Trophoblast cell (in vitro differentiated cells and primary cell): ENCODE results near the gene FTSJ3.

Source experiments
- DNase-seq, 2 donors: peaks; one replicate each; pipeline ENCODE4 v3.0.0-alpha.2; 2016
- H2AFZ ChIP-seq: 2 replicates; pipeline ENCODE4 v1.6.1; 2013; ENCODE audit warnings: low read length, moderate library complexity, mild to moderate bottlenecking; ENCODE audit not compliant: insufficient read depth, poor library complexity
- H2AK5ac ChIP-seq: 2 replicates; pipeline ENCODE4 v1.6.1; 2013; ENCODE audit warnings: mild to moderate bottlenecking, low read length
- H2BK120ac ChIP-seq: 2 replicates; pipeline ENCODE4 v1.6.1; 2013; ENCODE audit warnings: low read length, mild to moderate bottlenecking, moderate library complexity; ENCODE audit not compliant: insufficient read depth, poor library complexity
- H2BK12ac ChIP-seq: 2 replicates; pipeline ENCODE4 v1.6.1; 2013; ENCODE audit warnings: mild to moderate bottlenecking, low read length, moderate library complexity
- H2BK5ac ChIP-seq: 2 replicates; pipeline ENCODE4 v1.6.1; 2013; ENCODE audit warnings: low read length, low read depth, moderate library complexity, mild to moderate bottlenecking; ENCODE audit not compliant: poor library complexity
- H3K14ac ChIP-seq: 2 replicates; pipeline ENCODE4 v1.6.1; 2013; ENCODE audit warnings: mild to moderate bottlenecking, low read length
- H3K18ac ChIP-seq: 2 replicates; pipeline ENCODE4 v1.6.1; 2013; ENCODE audit warnings: mild to moderate bottlenecking, low read length
- H3K23ac ChIP-seq: 2 replicates; pipeline ENCODE4 v1.6.1; 2013; ENCODE audit warnings: low read length
- H3K27ac ChIP-seq: 2 replicates; pipeline ENCODE4 v1.5.1; 2013; ENCODE audit warnings: low read depth, mild to moderate bottlenecking, inconsistent platforms, low read length, moderate library complexity
- H3K27me3 ChIP-seq: 2 replicates; pipeline ENCODE4 v1.6.1; 2013; ENCODE audit warnings: inconsistent platforms, mild to moderate bottlenecking, low read length, moderate library complexity; ENCODE audit not compliant: insufficient read depth
- H3K36me3 ChIP-seq, 2 experiments: 1 replicate in 1 of 2; 2 replicates in 1 of 2; pipeline ENCODE4 v1.6.1; 2013; ENCODE audit warnings: low read length in 2 of 2, mild to moderate bottlenecking in 2 of 2, moderate library complexity in 1 of 2; ENCODE audit not compliant: insufficient read depth in 2 of 2, control insufficient read depth in 1 of 2
- H3K4ac ChIP-seq: 2 replicates; pipeline ENCODE4 v1.6.1; 2013; ENCODE audit warnings: low read depth, mild to moderate bottlenecking, low read length, moderate library complexity
- H3K4me1 ChIP-seq, 2 experiments: 1 replicate in 1 of 2; 2 replicates in 1 of 2; pipeline ENCODE4 v1.6.1; 2013; ENCODE audit warnings: low read length in 2 of 2, mild to moderate bottlenecking in 2 of 2, moderate library complexity in 1 of 2; ENCODE audit not compliant: insufficient read depth in 2 of 2, control insufficient read depth in 1 of 2
- H3K4me2 ChIP-seq: 2 replicates; pipeline ENCODE4 v1.6.1; 2013; ENCODE audit warnings: inconsistent platforms, mild to moderate bottlenecking, low read length, moderate library complexity
- H3K4me3 ChIP-seq: 2 replicates; pipeline ENCODE4 v1.5.1; 2013; ENCODE audit warnings: mild to moderate bottlenecking, low read depth, low read length, inconsistent platforms
- H3K79me1 ChIP-seq: one replicate; pipeline ENCODE4 v1.6.1; 2013; ENCODE audit warnings: low read length
- H3K79me2 ChIP-seq: 2 replicates; pipeline ENCODE4 v1.6.1; 2013; ENCODE audit warnings: low read length, mild to moderate bottlenecking; ENCODE audit not compliant: control insufficient read depth, insufficient read depth, poor library complexity
- H3K9ac ChIP-seq: 2 replicates; pipeline ENCODE4 v1.6.1; 2013; ENCODE audit warnings: mild to moderate bottlenecking, low read length
- H3K9me3 ChIP-seq: 2 replicates; pipeline ENCODE4 v1.6.1; 2013; ENCODE audit warnings: low read depth, mild to moderate bottlenecking, control low read depth, inconsistent platforms, low read length; ENCODE audit not compliant: insufficient read depth
- H4K12ac ChIP-seq: 2 replicates; pipeline ENCODE4 v1.6.1; 2013; ENCODE audit warnings: low read depth, mild to moderate bottlenecking, low read length, moderate library complexity
- H4K8ac ChIP-seq: 2 replicates; pipeline ENCODE4 v1.6.1; 2013; ENCODE audit warnings: low read depth, mild to moderate bottlenecking, low read length, moderate library complexity
- H4K91ac ChIP-seq: one replicate; pipeline ENCODE4 v1.6.1; 2013; ENCODE audit warnings: low read depth, mild to moderate bottlenecking, low read length, moderate library complexity
- WGBS: extraction: QIAGEN DNeasy Blood & Tissue Kit; methylation state at CpG from one replicate; pipeline ENCODE4 v1.1.7; 2013; ENCODE audit warnings: missing lambda C conversion rate; ENCODE audit not compliant: insufficient read length, insufficient coverage; ENCODE audit errors: extremely low coverage; 5-methylcytosine and 5-hydroxymethylcytosine counted together

Gene FTSJ3

GRCh38 chr17:63816123-63816522, 11.3 kb downstream of the FTSJ3 start:
- Histone ChIP-seq H3K9ac (no peak overlapping the region), H3K4me2 (no peak overlapping the region), H3K4me1 (no peaks in the 10 kb centered on the region), H3K36me3 (peaks cover 54 to 87% of the 10 kb centered on the region in 2 experiments), H4K12ac (no peak overlapping the region), H2AK5ac (no peak overlapping the region), H3K27me3 (no peaks in the 10 kb centered on the region), H2AFZ (no peak overlapping the region), H2BK12ac (no peak overlapping the region), H3K27ac (no peak overlapping the region), H3K4me3 (no peak overlapping the region), H3K14ac (no peak overlapping the region), H2BK5ac (no peak overlapping the region), H3K18ac (no peak overlapping the region), H3K4ac (no peak overlapping the region), H4K8ac (no peak overlapping the region), H3K23ac (no peak overlapping the region), H4K91ac (no peak overlapping the region), H3K79me1 (no peaks in the 10 kb centered on the region), H2BK120ac (no peak overlapping the region), H3K79me2 (no peaks in the 10 kb centered on the region), H3K9me3 (no peaks in the 10 kb centered on the region)
- no CpG with 5 or more reads among the region's 2 CpGs for WGBS
- no peak for DNase-seq

DNA sequence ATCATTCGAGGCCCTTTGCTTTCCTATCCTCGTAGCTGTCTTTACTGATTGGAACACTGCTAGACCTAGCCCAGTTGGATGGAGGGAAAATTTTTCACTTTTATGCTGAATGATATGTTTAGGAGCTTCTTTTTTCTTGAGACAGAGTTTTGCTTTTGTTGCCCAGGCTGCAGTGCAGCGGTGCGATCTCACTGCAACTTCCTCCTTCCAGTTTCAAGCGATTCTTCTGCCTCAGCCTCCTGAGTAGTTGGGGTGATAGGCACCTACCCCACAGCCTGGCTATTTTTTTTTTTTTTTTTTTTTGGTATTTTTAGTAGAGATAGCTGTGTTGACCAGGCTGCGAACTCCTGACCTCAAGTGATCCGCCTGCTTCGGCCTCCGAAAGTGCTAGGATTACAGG, 17.5 kb downstream of the FTSJ3 start:
- Histone ChIP-seq H2AFZ (no peak overlapping the region), H3K4ac (no peak overlapping the region), H2AK5ac (no peak overlapping the region), H3K9me3 (no peaks in the 10 kb centered on the region), H3K36me3 (peaks cover 36 to 59% of the 10 kb centered on the region in 2 experiments), H3K4me3 (no peak overlapping the region), H3K14ac (no peak overlapping the region), H2BK12ac (no peak overlapping the region), H3K9ac (no peak overlapping the region), H4K8ac (no peak overlapping the region), H3K79me1 (no peaks in the 10 kb centered on the region), H2BK120ac (no peak overlapping the region), H3K4me2 (no peak overlapping the region), H2BK5ac (no peak overlapping the region), H3K18ac (no peak overlapping the region), H4K91ac (no peak overlapping the region), H3K27me3 (no peaks in the 10 kb centered on the region), H3K79me2 (no peaks in the 10 kb centered on the region), H3K23ac (no peak overlapping the region), H4K12ac (no peak overlapping the region), H3K4me1 (no peaks in the 10 kb centered on the region), H3K27ac (no peak overlapping the region)
- no CpG with 5 or more reads among the region's 9 CpGs for WGBS
- no peak for DNase-seq

DNA sequence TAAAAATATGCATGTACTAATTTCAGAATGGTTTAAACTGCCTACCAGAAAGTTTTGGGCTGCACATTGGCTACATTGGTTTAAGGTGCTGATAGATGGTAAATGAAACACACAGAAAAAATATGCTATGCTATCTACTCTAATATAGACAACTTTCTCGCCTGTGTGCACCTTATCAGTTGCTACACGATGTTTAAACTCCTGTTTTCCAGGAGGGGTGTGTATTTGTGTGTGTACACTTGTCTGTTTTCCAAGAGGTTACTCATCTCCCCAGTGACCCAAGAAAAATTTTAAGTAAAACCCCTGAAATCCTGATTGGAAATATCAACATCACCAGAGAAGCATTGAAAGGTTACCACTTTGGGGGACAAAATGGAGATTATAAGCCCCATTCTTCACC, 21.9 kb downstream of the FTSJ3 start:
- Histone ChIP-seq H3K36me3 (peaks cover 36 to 44% of the 10 kb centered on the region in 2 experiments), H3K9ac (no peak overlapping the region), H3K27ac (no peak overlapping the region), H4K8ac (no peak overlapping the region), H3K4ac (no peak overlapping the region), H3K4me2 (no peak overlapping the region), H2BK12ac (no peak overlapping the region), H3K14ac (no peak overlapping the region), H3K9me3 (no peaks in the 10 kb centered on the region), H2AK5ac (no peak overlapping the region), H2BK120ac (no peak overlapping the region), H4K91ac (no peak overlapping the region), H3K18ac (no peak overlapping the region), H3K79me1 (no peaks in the 10 kb centered on the region), H3K27me3 (no peaks in the 10 kb centered on the region), H2AFZ (no peak overlapping the region), H3K4me1 (no peaks in the 10 kb centered on the region), H4K12ac (no peak overlapping the region), H3K79me2 (no peaks in the 10 kb centered on the region), H3K23ac (no peak overlapping the region), H3K4me3 (no peak overlapping the region), H2BK5ac (no peak overlapping the region)
- no peak for DNase-seq
- no CpG with 5 or more reads among the region's 2 CpGs for WGBS

DNA sequence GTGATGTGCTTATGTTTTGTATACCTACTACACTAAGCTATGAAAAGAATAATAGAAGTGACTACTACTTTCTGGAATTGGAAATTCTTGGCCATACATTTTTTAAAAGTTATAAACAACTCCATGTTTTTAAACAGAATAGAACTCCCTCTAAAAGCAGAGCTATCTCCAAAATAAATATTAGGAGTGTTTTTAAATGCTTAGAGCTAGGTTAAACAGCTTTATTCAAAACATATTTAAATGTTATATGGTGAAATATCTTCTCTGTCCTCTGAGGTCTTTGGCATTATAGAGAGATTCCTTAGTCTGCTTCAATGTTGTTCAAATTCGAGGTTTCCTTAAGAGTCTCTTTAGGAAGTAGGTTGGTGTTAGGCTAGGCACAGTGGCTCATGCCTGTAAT, 23.1 kb downstream of the FTSJ3 start:
- H3K18ac ChIP-seq = no peak overlapping the region
- no peaks in the 10 kb centered on the region for H3K4me1 ChIP-seq
- WGBS = no CpG with 5 or more reads among the region's 1 CpG
- H3K4ac ChIP-seq = no peak overlapping the region
- no peak overlapping the region for H4K8ac ChIP-seq
- no peaks in the 10 kb centered on the region for H3K79me2 ChIP-seq
- H3K27ac ChIP-seq = no peak overlapping the region
- no peak overlapping the region for H2AK5ac ChIP-seq
- no peak overlapping the region for H3K14ac ChIP-seq
- no peak overlapping the region for H2BK12ac ChIP-seq
- no peak overlapping the region for H3K4me2 ChIP-seq
- no peaks in the 10 kb centered on the region for H3K79me1 ChIP-seq
- H2BK5ac ChIP-seq = no peak overlapping the region
- H4K12ac ChIP-seq = no peak overlapping the region
- no peaks in the 10 kb centered on the region for H3K9me3 ChIP-seq
- no peak overlapping the region for H2BK120ac ChIP-seq
- no peak for DNase-seq
- no peak overlapping the region for H3K23ac ChIP-seq
- H3K4me3 ChIP-seq = no peak overlapping the region
- no peak overlapping the region for H4K91ac ChIP-seq
- no peak overlapping the region for H3K9ac ChIP-seq
- H3K27me3 ChIP-seq = no peaks in the 10 kb centered on the region
- peaks cover 32 to 47% of the 10 kb centered on the region in 2 experiments for H3K36me3 ChIP-seq
- H2AFZ ChIP-seq = no peak overlapping the region
